ENCODE results near the gene SERTAD1. TPM values are rescaled to one million over a fixed set of nuclear protein-coding genes. Genes with fewer than 3 reads are reported as not detected.

SERTAD1 gene
- total RNA-seq, 4 donors from 2014 or later = 17.3 to 45.7 (median 26.6) TPM

GRCh38 chr19:40395956-40396355, 29.8 kb downstream of the SERTAD1 start:
- intact Hi-C loops (cut with DNase I; ENCODE audit: low total_unique reads) = no loop called here
- WGBS, 2 donors = 82 to 89% methylated on average over 14 of the region's 14 CpGs
- no peak for TF ChIP-seq POLR2A (IDR thresholded peaks at IDR 0.05)
- no peak for TF ChIP-seq CTCF (IDR thresholded peaks at IDR 0.05)
- no peak overlapping the region for H3K4me3 ChIP-seq (ENCODE audit: low read depth, poor library complexity, severe bottlenecking)
- DNase-seq (ENCODE audit: low spot score in 2 of 2) = no peak

GRCh38 chr19:40394816-40395210, 31.0 kb downstream of the SERTAD1 start:
- intact Hi-C loops (cut with DNase I; ENCODE audit: low total_unique reads) = no loop called here
- no peak overlapping the region for H3K4me3 ChIP-seq (ENCODE audit: low read depth, poor library complexity, severe bottlenecking)
- no peak for DNase-seq (ENCODE audit: low spot score in 2 of 2)
- WGBS, 2 donors = 76 to 81% methylated on average over 9 to 12 of the region's 13 CpGs
- TF ChIP-seq CTCF (IDR thresholded peaks at IDR 0.05) (no peak), POLR2A (IDR thresholded peaks at IDR 0.05) (no peak)

GRCh38 chr19:40393894-40394815, 31.6 kb downstream of the SERTAD1 start:
- DNase-seq (ENCODE audit: low spot score in 2 of 2) = no peak
- intact Hi-C loops (cut with DNase I; ENCODE audit: low total_unique reads) = no loop called here
- no peak overlapping the region for H3K4me3 ChIP-seq (ENCODE audit: low read depth, poor library complexity, severe bottlenecking)
- TF ChIP-seq POLR2A (IDR thresholded peaks at IDR 0.05) (no peak), CTCF (IDR thresholded peaks at IDR 0.05) (no peak)
- WGBS, 2 donors = 90 to 92% methylated on average over 40 to 41 of the region's 41 CpGs

GRCh38 chr19:40392894-40393517, 32.8 kb downstream of the SERTAD1 start:
- WGBS, 2 donors = 57% methylated on average over 9 of the region's 9 CpGs
- H3K4me3 ChIP-seq (ENCODE audit: low read depth, poor library complexity, severe bottlenecking) = no peak overlapping the region
- no peak for TF ChIP-seq CTCF (IDR thresholded peaks at IDR 0.05)
- no peak for TF ChIP-seq POLR2A (IDR thresholded peaks at IDR 0.05)
- intact Hi-C loops (cut with DNase I; ENCODE audit: low total_unique reads) = no loop called here
- DNase-seq (ENCODE audit: low spot score in 2 of 2) = no peak

- DNase-seq (ENCODE audit: low spot score in 2 of 2) = no peak
- intact Hi-C loops (cut with DNase I; ENCODE audit: low total_unique reads) = no loop called here
- no peak for TF ChIP-seq CTCF (IDR thresholded peaks at IDR 0.05)
- TF ChIP-seq POLR2A (IDR thresholded peaks at IDR 0.05) = no peak
- 61 to 74% methylated on average over 8 of the region's 8 CpGs for WGBS, 2 donors
- H3K4me3 ChIP-seq (ENCODE audit: low read depth, poor library complexity, severe bottlenecking) = no peak overlapping the region
Observed at GRCh38 chr19:40392123-40392522, 33.7 kb downstream of the SERTAD1 start.

All from lower leg skin (tissue), 4 donors.